Endothelial cell of umbilical vein (primary cell): ENCODE measurements around the gene GATAD2A.

ENCODE experiments used
- EZH2 ChIP-seq: IDR thresholded peaks from 2 replicates; pipeline ENCODE4 v1.6.1; 2012; ENCODE audit warnings: borderline replicate concordance, low read depth, mild to moderate bottlenecking, moderate library complexity, low read length, inconsistent platforms; ENCODE audit not compliant: severe bottlenecking
- JUN ChIP-seq: IDR thresholded peaks from 2 replicates; pipeline ENCODE4 v1.6.1; 2011; ENCODE audit warnings: borderline replicate concordance, low read depth; ENCODE audit not compliant: insufficient read length, insufficient read depth
- MYC ChIP-seq: IDR thresholded peaks from one replicate; pipeline ENCODE4 v1.6.1; 2011; ENCODE audit warnings: mild to moderate bottlenecking, low read depth, low read length
- POLR2A ChIP-seq: IDR thresholded peaks from 2 replicates; pipeline ENCODE4 v1.6.1; 2012; ENCODE audit warnings: low read depth, mild to moderate bottlenecking, control low read depth, low read length
- POLR2AphosphoS5 ChIP-seq: IDR thresholded peaks from 2 replicates; pipeline ENCODE4 v1.6.1; 2012; ENCODE audit warnings: low read depth, mild to moderate bottlenecking, control low read depth, low read length, moderate library complexity; ENCODE audit not compliant: insufficient read depth
- TF ChIP-seq, protein P1 (sequence below), 2 donors: IDR thresholded peaks; 1 replicate in 1 of 2; 2 replicates in 1 of 2; pipeline ENCODE4 v1.5.1; 2011; ENCODE audit warnings: low read length in 2 of 2, mild to moderate bottlenecking in 2 of 2, moderate library complexity in 2 of 2, control low read depth in 1 of 2, inconsistent platforms in 1 of 2, low read depth in 1 of 2; ENCODE audit not compliant: insufficient read depth in 1 of 2; ENCODE audit errors: extremely low read depth in 1 of 2
- TF ChIP-seq, protein P2 (sequence below): IDR thresholded peaks from 2 replicates; pipeline ENCODE4 v1.6.1; 2011; ENCODE audit not compliant: insufficient read depth, insufficient read length

DNA sequence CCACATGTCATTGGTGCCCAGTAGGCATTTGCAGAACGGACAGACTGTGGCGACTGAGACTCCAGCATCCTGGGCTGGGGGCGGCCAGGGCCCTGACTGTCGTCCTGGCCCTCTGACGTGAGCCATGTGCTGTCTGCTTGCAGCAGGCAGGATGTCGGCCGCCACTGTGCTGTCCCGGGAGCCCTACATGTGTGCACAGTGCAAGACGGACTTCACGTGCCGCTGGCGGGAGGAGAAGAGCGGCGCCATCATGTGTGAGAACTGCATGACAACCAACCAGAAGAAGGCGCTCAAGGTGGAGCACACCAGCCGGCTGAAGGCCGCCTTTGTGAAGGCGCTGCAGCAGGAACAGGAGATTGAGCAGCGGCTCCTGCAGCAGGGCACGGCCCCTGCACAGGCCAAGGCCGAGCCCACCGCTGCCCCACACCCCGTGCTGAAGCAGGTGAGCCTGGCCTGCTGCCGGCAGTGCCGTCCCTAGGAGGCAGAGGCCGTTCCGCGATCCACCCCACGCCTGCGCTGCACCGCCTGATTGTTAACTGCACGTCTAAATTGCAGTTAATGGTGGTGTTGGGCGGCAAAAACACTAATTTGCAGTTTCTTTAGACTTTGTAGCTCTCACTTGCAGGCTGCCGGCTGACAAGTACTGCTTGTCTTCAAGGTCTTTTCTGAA is 95.6 kb downstream of the GATAD2A start:
- TF ChIP-seq, protein P1, sequence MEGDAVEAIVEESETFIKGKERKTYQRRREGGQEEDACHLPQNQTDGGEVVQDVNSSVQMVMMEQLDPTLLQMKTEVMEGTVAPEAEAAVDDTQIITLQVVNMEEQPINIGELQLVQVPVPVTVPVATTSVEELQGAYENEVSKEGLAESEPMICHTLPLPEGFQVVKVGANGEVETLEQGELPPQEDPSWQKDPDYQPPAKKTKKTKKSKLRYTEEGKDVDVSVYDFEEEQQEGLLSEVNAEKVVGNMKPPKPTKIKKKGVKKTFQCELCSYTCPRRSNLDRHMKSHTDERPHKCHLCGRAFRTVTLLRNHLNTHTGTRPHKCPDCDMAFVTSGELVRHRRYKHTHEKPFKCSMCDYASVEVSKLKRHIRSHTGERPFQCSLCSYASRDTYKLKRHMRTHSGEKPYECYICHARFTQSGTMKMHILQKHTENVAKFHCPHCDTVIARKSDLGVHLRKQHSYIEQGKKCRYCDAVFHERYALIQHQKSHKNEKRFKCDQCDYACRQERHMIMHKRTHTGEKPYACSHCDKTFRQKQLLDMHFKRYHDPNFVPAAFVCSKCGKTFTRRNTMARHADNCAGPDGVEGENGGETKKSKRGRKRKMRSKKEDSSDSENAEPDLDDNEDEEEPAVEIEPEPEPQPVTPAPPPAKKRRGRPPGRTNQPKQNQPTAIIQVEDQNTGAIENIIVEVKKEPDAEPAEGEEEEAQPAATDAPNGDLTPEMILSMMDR (IDR thresholded peaks at IDR 0.05; ENCODE audit: extremely low read depth in 1 of 2, insufficient read depth in 1 of 2, low read depth in 1 of 2, low read length in 2 of 2) = no peak
- no peak for TF ChIP-seq JUN
- no peak for TF ChIP-seq POLR2A
- TF ChIP-seq, protein P2, sequence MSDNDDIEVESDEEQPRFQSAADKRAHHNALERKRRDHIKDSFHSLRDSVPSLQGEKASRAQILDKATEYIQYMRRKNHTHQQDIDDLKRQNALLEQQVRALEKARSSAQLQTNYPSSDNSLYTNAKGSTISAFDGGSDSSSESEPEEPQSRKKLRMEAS = no peak
- TF ChIP-seq MYC = no peak
- TF ChIP-seq POLR2AphosphoS5 = no peak
- TF ChIP-seq EZH2 = no peak
